ENCODE measurements around the gene VCP.

VCP gene

GRCh38 chr9:35114113-35114839 is 41.9 kb upstream of the VCP start:
- Histone ChIP-seq H3K4me3 (ENCODE audit: low read depth, low read length) (peak overlapping the region; percentile 70), H3K9me3 (ENCODE audit: severe bottlenecking) (no peaks in the 10 kb centered on the region), H3K27me3 (ENCODE audit: insufficient read depth, low read depth, severe bottlenecking) (no peaks in the 10 kb centered on the region), H3K27ac (peak overlapping the region; percentile 70), H3K36me3 (no peaks in the 10 kb centered on the region)
- DNase-seq, result peak; percentile 87
- TF ChIP-seq CTCF (IDR thresholded peaks at IDR 0.05; ENCODE audit: low read depth, low read length), result no peak

DNA sequence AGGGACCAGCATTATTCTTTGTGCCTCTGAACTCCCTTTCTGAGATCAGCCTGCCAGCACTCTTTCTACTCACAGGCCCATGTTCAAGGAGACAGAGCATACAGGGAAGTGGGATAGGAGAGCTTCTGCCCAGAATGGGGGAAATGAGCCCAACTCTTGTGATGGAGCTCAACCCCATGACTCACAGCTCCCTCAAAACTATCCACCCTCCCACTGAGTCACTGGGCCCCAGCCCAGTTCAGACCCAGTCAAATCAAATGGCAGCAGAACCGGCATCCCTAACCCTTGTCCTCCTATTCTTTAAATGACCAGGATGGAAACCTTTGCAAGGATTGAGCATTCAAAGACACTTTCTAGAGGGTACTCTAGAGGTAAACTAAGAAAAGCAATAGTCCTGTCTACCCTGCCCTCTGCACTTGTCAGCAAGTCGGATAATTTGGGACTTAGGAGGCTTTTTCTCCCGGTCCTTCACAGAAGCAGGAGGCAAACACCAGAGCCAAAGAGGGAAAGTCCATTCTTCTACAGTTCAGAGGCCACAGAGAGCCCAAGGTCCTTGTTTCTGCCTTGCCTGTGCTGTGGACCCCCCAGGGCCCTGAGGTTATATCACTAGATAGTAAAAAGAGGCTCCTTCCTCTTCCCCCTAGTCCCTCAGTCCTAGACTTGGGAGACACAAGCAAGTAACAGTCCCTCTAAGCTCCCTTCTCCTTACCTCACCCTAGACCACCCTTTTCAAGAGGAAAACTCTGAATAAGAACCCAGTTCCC is 40.0 kb upstream of the VCP start:
- no peak for DNase-seq
- TF ChIP-seq CTCF (IDR thresholded peaks at IDR 0.05; ENCODE audit: low read depth, low read length), result no peak
- H3K4me3 ChIP-seq (ENCODE audit: low read depth, low read length), result no peak overlapping the region
- H3K27me3 ChIP-seq (ENCODE audit: insufficient read depth, low read depth, severe bottlenecking), result no peaks in the 10 kb centered on the region
- H3K27ac ChIP-seq, result no peak overlapping the region
- no peaks in the 10 kb centered on the region for H3K9me3 ChIP-seq (ENCODE audit: severe bottlenecking)
- no peaks in the 10 kb centered on the region for H3K36me3 ChIP-seq

GRCh38 chr9:35111001-35111933 is 38.8 kb upstream of the VCP start:
- Histone ChIP-seq H3K27ac (peak overlapping the region; percentile 38; the same call in 1 of the 2 replicates), H3K36me3 (0 out of 2 replicates have a peak, but pooled peaks cover 4% of the 10 kb centered on the region), H3K27me3 (ENCODE audit: insufficient read depth, low read depth, severe bottlenecking) (no peaks in the 10 kb centered on the region), H3K4me3 (ENCODE audit: low read depth, low read length) (peak overlapping the region; percentile 63), H3K9me3 (ENCODE audit: severe bottlenecking) (no peaks in the 10 kb centered on the region)
- no peak for TF ChIP-seq CTCF (IDR thresholded peaks at IDR 0.05; ENCODE audit: low read depth, low read length)
- DNase-seq, result peak; percentile 99

- TF ChIP-seq CTCF (IDR thresholded peaks at IDR 0.05; ENCODE audit: low read depth, low read length), result no peak
- Histone ChIP-seq H3K27ac (no peak overlapping the region), H3K27me3 (ENCODE audit: insufficient read depth, low read depth, severe bottlenecking) (no peaks in the 10 kb centered on the region), H3K4me3 (ENCODE audit: low read depth, low read length) (no peak overlapping the region), H3K36me3 (0 out of 2 replicates have a peak, but pooled peaks cover 4% of the 10 kb centered on the region), H3K9me3 (ENCODE audit: severe bottlenecking) (no peaks in the 10 kb centered on the region)
- no peak for DNase-seq
These were observed 37.9 kb upstream of the VCP start for GRCh38 chr9:35110327-35110761.

GRCh38 chr9:35108946-35109575 is 36.6 kb upstream of the VCP start:
- no peak for DNase-seq
- Histone ChIP-seq H3K36me3 (0 out of 2 replicates have a peak, but pooled peaks cover 4% of the 10 kb centered on the region), H3K27me3 (ENCODE audit: insufficient read depth, low read depth, severe bottlenecking) (no peaks in the 10 kb centered on the region), H3K4me3 (ENCODE audit: low read depth, low read length) (no peak overlapping the region), H3K9me3 (ENCODE audit: severe bottlenecking) (no peaks in the 10 kb centered on the region), H3K27ac (no peak overlapping the region)
- no peak for TF ChIP-seq CTCF (IDR thresholded peaks at IDR 0.05; ENCODE audit: low read depth, low read length)
